SHP77 treated with DMSO at 0.1 percent for 48 hours (cell line): ENCODE results near the gene CTSS.
"Not testable (repeated sequence)": the region's sequence is repeated elsewhere in the genome, so short reads cannot be mapped to it uniquely, and the experiment has no call there.

ENCODE experiments used
- DNase-seq: peaks from one replicate; lab custom pipeline; 2025; lab: John Stamatoyannopoulos, UW

CTSS gene

DNA sequence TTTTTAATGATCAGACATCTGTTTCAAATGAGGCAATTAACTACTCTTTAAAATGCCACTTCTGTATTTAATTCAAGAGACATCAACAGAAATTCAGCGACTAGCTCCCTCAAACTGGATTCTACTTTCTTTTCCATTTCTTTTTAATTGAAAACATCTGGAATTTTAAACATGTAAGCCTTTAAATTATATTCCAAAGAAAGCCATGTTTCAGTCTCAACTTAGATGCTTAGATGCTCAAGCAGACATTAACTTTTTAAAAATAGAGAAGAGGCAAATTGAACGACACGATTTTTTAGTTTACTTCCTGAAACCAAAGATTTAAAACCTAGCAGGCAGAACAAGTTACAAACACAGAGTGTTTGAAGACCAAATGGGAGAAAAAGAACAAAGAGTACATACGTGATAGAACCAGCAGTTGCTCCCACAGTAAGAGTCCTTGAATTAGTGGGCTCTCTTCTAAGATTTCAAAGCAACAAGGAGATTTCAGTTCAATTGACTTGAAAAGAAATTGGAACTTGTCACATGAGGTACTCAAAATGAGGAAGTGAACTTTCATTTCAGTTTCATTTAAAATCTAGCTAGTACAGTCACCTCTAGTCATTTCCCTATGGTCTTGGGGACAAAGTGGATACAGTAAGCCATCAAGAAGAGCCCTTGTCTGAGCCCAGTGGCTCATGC lies at the start of gene CTSS:
TSS of gene CTSS (minus strand) at position 483 of the 681 bp plus-strand sequence. CDS start 1,015 bp downstream, outside the sequence.
- DNase-seq: no peak

DNA sequence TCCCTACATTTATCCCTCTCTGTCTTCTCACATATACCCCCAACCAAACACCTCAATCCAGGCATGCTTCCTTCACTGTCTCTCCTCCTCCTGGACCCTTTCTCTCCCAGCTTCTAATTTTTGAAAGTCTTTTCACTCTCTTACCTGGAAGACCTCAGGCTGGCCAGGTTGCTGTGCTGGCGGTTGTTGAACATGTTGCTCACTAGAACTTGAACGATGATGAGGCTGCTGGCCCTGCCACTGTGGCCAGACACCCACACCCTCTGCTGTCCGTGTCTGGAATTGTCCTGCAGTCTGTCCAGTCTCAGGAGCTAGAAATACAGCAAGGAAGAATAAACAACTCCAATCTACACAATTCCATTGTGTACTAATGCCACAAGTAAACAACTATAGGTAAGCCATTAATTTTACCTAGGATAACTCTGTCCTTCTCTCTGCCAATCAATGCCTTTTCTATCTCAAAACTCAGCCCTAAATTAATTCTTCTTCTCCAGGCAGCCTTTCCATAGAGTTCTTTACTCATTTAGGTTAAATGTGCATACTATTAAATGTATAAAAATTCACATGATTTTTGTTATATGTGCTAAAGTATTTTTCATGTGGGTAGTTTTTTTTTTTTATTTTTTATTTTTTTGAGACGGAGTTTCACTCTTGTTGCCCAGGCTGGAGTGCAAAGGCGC lies 47.6 kb upstream of the CTSS start:
- peak; percentile 67 for DNase-seq

DNA sequence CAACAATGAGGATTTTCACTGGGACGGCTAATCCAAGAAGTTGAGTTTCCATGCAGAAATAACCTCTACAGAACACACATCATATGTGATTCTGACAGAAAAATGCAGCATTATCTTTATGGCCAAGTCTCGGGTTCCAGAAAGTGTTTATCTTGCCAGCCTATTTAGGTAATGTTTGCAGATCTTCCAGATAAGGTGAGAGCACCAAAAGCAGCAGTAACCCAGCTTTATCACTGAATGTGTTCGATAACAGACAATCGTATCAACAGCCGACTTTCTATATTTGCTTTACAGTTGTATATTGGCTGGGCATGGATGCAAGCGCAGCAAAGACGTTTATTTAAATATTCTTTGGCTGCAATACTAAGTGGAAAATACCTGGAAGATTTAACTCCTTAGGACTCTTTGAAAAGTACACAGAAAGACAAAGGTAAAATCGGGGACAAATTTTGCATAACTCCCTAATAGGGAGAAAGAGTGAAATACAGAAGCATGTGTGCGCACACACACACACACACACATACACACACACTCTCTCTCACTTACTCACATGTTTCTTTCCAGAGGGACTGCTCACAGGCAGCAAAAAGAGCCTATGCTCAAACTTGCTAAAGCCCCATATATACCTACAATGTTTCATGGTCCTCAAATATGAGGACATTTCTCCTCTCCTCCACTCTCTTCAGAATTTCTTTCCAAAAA lies 45.5 kb upstream of the CTSS start:
- no peak for DNase-seq

DNA sequence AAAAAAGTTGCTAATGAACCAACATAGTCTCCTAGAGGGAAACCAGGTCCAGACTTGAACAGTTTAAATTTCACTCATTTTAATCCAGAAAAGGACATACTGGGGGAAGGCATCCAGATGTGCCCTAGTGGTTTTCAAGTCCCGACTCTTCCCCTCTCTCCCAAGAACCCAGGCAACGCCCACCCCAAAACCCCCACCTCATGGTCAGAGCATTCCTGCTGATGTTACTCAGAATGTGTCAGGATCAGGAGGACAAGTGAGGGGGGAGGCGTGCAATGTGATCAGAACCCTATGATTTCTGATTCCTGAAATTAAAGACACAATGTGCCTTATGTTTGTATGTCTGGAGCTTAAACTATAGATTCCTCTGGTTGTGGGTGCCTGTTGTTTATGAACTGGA lies 44.1 kb upstream of the CTSS start:
- DNase-seq: no peak

DNA sequence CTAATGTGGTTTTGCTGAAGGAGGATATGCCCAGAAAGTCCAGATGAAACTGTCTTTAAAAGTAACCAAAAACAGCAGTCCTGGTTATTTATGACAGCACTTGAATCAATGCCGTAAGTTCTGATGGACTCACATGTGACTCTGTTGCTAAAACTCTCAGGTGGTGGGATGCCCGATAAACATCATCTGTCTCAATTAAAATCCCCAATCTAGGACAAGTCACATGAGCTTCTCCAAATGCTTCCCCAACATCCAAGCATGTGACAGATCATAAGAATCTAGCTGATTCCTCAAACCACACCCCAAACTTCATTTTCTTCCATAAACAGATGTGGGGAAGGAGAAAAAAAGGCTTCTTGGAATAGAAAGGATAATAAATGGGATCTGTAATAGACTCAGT lies 43.3 kb upstream of the CTSS start:
- DNase-seq: no peak

DNA sequence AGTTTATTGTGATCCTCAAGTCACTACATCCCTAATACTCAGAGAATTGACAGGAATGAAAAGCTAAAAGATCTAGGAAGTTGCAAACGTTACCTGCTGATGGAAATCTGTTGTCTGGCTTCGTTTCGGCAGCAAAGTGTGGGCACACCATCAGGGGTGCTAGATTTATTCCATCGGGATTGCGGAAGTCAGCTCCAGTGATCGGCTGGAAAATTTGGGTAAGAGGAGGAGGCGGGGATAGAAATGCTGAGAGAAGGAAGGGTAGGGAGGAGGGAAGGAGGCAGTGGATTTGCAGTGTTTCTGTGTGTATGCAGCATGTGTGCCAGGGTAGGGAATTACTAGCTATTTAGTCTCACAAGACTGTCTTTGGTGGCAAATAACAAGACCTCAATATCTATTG lies 42.5 kb upstream of the CTSS start, which contains the start of gene CTSK:
TSS of gene CTSK (minus strand) at position 140 of the 400 bp plus-strand sequence. CDS start 1,455 bp downstream, outside the sequence.
- DNase-seq: no peak

DNA sequence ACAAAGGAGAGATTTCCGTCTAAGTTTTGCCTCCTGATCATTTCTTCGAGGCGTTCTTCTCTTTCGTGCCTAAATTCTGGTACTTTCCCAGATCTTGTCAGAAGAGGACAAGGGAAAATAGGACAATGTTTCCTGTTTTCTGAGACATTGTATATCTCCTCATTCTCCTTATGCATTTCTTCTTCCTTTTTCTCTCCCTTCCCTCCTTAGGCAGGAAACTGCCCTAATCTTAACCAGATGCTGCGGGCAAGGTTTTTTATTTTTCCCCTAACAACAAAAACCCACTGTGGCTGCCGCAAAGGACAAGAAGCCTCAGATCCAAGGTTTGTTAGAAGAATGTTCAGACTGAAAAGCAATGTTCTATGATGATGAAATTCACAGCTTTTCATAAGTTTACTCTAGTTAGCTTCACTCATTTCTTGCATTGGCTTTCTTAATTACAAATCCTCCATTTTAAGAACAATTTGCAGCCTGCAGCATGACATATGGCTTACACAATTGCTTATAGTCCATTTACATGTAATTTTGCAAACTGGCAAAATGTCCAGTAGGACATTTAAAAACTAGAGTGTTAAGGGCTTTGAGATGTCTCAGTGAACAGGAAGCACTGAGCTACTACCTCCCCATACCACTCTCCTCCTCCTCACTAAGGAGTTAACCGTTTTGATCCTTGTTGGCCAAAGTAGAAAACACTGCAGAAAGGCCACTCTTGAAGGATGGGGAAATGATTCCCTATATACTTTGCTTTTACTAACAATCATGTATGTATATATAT lies 41.9 kb upstream of the CTSS start:
- DNase-seq: no peak

DNA sequence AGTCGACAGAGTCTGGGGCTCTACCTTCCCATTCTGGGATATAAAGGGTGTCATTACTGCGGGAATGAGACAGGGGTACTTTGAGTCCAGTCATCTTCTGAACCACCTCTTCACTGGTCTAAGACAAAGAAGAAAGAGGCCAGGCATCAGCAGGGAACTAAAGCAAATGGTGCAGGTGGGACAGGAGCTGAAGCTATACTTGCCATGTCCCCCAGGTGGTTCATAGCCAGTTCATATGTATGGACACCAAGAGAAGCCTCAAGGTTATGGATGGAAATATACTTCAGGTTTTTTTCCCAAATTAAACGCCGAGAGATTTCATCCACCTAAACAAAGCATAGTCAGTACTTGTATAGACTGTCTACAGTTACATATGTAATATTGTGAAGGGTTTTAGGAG lies 40.3 kb upstream of the CTSS start:
- DNase-seq: no peak

DNA sequence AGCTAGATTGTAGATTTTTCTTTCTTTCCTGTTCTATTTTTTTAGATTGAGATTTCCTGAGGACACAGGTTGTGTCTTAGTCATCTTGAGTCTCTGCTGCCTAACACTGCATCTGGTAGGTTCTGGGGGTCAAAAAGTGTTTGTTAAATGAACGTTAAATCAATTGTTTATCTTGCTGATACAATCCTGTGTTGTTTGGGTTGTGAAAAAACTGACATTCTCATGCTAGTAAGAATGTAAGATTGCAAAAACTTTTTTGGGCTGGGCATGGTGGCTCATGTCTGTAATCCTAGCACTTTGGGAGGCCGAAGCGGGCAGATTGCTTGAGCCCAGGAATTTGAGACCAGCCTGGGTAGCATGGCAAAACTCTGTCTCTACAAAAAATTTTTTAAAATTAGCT lies 39.1 kb upstream of the CTSS start:
- DNase-seq: no peak

DNA sequence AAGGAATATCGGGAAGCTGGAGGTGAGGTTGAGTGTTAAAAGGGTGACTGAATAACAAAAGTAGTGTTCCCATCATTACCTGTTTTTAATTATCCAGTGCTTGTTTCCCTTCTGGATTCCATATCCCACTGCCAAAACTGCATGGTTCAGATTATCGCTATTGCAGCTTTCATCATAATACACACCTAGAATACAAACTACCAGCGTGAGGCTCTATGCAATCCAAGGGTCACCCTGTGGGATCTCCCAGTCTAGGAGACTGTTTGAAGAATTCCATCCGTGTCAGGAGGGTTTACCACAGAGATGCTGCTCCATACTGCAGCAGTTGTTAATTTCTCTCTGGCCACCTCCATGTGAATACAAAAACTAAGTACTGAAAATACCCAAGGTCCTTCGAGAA lies 33.5 kb upstream of the CTSS start:
- DNase-seq: no peak

DNA sequence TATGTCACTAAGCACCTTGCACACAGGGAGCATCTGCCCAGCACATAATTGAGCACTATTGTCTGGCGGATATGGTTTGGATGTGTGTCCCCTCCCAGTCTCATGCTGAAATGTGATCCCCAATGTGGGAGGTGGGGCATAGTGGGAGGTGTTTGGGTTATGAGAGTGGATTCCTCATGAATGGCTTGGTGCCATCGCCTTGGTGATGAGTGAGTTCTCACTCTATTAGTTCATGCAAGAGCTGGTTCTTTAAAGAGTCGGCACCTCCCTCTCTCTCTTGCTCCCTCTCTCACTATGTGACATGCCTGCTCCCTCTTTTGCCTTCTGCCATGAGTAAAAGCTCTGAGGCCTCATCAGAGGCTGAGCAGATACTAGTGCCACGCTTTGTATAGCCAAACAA lies 32.9 kb upstream of the CTSS start:
- DNase-seq: peak; percentile 19

DNA sequence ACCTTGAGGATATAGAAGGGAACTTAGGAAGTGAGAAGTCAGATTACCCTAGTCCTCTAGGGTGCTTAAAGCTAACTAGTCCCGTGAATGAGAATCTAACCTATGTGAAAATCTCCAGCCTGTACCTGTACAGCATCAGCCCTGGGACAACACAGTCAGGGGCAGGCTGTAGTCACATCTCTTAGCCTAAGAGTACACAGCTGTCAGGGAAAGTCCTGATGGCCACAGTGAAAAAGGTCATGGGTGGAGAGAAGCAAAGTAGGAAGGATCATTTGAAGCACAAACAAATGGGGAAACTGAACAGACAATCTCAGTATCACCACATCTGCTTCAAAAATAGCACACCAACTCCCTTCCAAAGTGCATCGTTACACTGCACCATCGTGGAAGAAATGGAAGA lies 30.8 kb upstream of the CTSS start:
- DNase-seq: no peak

DNA sequence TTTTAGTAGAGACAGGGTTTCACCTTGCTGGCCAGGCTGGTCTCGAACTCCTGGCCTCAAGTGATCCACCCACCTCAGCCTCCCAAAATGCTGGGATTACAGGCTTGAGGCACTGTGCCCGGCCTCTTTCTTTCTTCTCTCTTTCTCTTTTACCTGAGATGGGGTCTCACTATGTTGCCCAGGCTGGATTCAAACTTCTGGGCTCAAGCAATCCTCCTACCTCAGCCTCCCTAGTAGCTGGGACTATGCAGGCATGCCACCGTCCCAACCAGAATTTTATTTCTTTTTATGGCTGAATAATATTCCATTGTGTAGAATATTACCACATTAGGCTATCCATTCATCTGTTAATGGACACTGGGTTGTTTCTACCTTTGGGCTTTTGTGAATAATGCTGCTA lies 28.2 kb upstream of the CTSS start:
- not testable (repeated sequence) for DNase-seq

DNA sequence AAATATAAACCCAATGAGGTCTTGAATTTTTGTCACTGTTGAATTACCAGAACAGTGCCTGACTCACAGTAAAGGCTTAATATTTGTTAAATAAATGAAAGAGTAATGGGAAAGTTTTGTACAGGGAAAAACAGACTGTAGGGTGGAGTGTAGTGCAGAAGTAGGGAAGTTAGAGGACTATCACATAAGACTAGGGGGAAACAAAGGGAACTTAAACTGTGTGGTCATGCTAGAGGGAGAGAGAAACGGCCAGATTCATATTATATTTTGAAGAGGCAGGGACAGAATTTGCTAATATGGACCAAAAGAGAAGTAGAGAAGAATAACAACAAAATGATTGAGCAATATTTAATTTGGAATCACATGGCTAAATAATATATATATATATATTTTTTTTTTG lies 27.6 kb upstream of the CTSS start:
- DNase-seq: no peak

DNA sequence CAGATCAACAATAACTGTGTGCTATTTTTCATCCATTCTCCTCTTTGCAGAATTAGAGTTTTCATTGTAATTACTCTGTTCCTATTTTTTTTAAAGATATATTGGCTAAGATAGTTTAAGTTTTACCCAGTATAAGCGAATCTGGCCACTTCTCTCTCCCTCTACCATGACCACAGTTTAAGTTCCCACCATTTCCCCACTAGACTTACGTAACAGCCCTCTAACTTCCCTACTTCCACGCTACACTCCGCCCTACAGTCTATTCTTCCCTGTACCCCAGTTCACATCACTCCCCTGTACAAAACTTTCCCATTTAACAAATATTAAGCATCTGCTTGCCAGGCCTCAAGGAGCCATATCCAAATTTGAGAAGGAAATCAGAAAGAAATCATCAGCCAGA lies 26.0 kb upstream of the CTSS start:
- no peak for DNase-seq

DNA sequence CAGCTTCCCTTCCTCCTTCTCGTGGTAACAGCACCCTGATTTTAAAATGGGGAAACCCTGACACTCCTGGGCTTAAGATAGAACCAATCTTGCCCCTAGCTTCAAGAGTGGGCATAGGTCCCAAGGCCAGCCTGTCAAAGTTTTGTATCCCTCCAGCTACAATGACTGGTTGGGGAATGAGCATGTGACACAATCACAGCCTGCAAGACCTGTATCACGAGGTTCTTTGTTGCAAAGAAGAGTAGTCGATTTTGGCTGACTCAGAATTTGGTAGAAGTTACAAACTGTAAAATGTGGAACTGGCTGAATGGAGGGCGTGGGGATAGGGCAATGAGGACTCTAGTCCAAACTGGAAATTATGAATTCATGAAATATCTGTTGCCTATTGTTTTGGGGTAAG lies 23.8 kb upstream of the CTSS start:
- DNase-seq: no peak

DNA sequence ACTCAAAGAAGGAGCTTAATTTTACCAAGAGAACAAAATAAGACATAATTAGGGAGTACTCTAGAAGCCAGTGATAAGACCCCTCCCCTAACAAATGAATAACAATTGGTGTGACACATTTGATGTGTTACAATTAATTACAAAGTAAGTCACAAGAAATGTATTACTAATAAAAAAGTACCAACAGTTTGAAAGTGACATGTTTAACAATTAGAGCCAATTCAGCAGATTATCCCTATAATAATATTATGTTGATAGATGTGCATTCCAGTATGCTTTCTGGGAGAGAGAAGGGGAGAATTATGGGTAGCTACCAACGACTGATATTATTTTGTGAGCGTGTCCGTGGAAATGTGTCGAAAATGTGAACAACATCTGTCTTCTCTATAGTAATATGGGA lies 23.4 kb upstream of the CTSS start:
- no peak for DNase-seq

DNA sequence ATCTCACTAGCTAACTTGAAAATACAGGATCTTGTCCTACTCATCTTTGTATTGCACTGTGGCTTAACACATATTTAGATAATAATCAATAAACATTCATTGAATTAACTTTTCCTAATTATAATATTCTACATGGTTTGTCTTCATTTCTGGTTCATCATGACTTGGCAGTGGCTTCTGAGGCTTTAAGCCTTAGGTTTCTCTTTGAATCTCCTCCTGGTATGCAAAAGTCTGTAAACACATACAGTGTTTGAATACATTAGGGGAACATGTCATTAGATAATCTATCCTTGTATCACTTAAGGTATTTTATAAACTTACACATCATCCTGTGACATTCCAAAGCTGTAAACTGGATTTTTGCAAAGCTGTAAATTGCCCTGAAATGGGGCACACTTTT lies 21.9 kb upstream of the CTSS start:
- no peak for DNase-seq

DNA sequence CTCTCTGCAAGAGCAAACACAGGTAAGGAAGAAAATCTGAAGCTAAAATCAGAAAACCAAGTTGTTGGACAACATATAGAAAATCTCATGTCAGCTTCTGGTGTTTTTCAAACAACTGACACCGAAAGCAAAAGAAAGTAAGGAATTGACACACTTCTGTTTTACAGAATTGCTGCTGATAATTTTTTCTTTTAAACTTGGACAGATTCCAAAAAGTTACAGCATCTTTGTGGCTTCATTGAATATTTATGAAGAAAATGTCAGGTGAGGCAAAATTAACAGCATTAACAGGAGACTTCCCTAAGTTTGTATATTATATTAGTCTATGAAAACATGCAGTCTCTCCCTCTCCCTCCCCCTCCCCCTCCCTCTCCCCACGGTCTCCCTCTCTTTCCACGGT lies 14.9 kb upstream of the CTSS start:
- no peak for DNase-seq

DNA sequence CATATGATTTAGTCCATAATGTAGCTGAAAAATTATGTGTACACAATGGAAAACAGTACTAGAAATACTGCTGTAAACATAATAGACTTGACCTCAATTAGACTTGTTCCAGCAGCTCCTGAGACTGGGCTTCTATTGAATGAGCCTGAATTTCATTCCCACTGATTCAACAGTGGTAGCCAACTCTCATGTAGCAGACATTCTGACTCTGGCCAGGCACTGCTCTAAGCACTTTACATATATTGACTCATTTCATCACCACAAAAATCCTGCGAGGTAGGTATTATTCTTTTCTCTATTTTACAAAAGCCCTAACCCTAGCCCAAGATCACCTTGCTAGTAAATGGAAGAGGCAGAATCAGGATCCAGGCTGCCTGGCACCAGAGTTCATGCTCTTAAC lies 12.8 kb upstream of the CTSS start:
- no peak for DNase-seq

DNA sequence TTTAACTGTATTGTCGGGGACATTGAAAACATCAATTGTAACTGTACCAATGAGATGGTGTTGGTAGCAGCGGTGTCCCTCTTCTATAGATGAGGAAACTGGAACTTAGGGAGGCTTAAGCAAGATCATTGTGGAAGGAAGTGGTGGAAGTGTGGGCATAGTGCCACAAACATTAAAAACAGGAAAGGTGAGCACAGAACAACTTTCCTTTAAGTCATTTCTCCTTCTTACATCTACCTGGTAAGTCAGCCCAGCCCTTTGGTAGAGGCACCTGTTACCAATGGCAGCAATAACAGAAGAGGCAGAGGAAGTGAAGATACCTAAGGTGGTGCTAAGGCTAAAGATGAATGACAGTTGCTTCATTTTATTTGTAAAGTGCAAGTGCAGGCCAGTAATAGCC lies 12.0 kb upstream of the CTSS start:
- no peak for DNase-seq

DNA sequence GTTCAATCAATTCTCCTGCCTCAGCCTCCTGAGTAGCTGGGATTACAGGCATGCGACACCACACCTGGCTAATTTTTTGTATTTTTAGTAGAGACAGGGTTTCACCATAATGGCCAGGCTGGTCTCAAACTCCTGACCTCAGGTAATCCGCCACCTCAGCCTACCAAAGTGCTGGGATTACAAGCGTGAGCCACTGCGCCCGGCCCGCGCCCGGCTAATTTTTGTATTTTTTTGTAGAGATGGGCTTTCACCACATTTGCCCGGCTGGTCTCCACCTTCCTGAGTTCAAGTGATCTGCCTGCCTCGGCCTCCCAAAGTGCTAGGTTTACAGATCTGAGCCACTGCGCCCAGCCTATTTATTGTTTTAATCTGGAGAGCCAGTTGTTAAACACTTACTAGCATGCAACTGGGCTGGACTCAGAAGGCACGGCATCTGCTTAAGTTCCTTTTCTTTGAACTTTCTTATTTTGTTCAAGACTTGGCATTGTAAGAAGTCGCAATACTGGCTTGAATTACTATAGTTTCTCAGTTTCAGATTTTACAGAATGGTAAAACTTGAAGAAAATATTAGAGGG lies 10.4 kb upstream of the CTSS start:
- not testable (repeated sequence) for DNase-seq
